GM19328 (cell line): Measurements from ENCODE around the gene RELN.

ENCODE experiments used
- ATAC-seq: cut with Tn5 transposase; IDR thresholded peaks from one replicate; pipeline ENCODE4 v1.9.1; 2021; ENCODE audit warnings: mild to moderate bottlenecking, moderate library complexity; ENCODE audit not compliant: unreplicated experiment

Gene RELN

DNA sequence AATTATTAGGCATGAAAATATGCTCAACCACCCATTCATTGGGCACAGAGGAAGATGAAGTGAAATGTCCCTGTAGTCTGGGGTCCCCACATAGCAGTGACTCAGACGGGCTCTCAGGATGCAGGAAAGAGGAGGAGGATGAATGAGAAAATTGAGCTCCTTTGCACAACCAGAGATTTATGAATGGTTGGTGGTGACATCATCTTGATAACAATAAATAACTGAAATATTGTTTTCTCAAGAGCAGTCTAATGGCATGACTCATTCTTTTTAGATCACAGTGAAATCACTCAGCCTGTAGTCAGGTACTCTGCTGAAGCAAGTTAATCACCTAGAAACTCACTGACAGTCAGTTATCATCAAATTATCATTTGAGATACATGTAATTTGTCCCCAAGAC, 254.1 kb downstream of the RELN start:
- ATAC-seq = no peak

DNA sequence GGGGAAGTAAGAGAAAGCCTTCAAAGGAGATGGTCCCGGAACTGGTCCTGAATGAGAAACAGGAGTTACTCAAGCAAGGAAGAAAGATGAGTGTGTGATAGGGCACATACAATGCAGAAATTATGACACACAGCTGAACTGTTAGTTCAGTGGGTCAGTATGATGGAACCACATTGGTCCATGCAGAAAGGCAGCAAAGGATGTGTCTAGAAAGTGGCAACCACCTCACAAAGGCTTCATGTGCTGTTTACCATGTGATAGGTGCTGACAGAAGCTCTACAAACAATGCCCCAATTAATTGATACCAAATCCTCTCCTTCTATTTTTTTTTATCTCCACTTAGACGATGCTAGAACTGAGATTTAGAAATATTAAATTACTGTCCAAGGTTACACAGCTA, 258.3 kb downstream of the RELN start:
- no peak for ATAC-seq

DNA sequence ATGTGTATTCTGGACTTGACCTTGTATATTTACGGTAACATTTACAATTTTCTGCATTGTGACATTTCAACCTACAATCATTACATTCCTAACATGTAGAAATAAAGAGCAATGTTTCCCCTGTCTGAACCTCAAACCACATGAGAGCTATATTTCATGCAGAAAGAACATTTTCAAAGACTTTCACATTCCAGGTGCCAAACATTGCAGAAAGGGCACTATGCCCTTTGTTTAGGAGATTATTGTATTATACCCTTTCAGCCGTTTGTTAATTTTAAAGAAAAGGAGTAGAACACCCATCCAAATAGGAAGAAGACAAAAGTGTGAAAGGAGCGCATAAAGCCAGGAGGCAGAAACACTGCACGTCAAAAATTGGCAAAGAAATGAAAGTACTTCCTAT, 260.4 kb downstream of the RELN start:
- no peak for ATAC-seq

DNA sequence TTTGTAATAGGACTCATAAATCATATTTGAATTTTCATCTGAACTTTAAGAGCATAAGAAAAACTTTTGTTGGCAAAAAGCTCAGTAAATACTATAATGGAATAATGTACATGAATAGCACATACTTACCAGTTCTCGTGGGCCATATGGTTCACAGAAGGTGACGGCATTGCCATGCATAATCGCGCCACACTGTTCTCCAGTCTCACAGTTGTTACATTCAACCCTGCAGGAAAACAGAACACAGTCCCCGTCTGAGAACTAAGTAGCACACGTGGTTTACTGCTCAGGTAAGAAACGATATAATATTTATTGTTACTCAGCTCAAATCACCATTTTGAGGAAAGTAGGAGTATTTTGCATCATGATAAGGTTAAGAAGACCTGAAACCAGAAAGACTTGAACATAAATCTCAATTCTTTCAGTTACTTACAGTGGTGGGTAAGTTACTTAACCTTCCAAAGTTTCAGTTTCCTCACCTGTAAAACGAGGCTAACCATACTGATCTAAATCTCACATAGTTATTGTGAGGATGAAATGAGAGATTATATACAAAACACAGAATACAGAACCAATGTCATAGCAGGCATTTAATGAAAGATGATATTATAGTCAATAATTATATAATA, 261.4 kb downstream of the RELN start:
- no peak for ATAC-seq

DNA sequence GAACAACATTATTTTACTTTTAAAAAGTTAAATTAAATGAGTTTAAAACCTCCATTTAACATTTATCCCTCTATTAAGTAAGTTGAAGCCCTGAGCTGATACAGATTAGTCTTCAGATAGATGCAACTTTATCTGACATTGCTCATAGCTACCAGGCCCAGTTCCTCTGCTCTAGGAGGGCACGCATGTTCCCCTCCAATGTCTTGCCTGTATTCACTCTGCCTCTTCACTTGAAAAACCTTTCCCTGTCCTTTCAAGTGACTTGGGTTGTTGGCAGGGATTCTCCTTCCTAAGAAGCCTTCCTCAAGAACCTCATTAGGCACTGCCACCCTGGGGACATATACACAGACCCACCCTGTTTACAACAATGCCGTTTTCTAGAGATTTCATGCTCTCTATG, 270.4 kb downstream of the RELN start:
- ATAC-seq = no peak

DNA sequence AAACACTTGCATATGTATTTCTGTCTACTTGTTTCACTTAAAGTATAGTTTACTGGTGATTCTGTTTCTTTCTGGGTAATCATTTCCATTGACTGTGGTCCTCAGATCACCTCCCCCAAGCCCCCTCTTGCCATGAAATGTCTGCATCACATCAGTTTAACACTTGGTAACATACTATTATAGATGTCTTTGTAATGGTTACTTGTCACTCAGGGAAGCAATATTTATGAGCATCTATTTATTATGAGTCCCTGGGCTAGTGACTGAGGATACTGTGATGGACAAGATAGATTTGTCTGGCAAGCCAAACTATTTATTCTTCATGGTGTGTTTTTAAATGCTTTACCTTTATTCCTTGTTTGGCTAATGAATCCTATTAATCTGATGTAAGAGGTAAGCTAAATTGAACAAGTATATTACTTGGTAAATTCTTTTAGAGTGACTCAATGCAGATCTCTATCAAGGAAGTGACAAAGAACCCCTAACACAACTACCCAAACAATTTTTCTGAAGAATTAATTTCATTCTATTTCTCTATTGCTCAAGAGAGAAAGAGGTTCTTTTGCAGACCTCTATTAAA, 270.9 kb downstream of the RELN start:
- ATAC-seq = no peak

DNA sequence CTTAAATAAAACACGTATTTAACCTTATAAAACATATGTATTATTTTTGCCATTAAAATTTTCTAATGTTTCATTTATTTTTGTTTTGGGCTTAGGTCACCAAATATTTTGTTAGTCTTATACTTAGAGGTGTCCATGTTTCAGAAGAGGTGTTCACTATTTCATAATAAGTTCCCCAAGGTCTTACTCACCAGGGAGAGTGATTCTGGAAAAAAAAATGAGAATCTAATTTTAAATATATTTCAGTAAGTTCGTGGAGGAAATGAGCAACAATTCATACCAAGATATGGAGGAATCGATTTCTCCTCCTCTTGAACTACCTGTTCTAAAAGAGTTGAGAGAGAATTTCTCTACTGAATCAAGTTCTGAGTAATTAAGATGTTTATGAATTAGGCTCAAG, 271.9 kb downstream of the RELN start:
- ATAC-seq = no peak

DNA sequence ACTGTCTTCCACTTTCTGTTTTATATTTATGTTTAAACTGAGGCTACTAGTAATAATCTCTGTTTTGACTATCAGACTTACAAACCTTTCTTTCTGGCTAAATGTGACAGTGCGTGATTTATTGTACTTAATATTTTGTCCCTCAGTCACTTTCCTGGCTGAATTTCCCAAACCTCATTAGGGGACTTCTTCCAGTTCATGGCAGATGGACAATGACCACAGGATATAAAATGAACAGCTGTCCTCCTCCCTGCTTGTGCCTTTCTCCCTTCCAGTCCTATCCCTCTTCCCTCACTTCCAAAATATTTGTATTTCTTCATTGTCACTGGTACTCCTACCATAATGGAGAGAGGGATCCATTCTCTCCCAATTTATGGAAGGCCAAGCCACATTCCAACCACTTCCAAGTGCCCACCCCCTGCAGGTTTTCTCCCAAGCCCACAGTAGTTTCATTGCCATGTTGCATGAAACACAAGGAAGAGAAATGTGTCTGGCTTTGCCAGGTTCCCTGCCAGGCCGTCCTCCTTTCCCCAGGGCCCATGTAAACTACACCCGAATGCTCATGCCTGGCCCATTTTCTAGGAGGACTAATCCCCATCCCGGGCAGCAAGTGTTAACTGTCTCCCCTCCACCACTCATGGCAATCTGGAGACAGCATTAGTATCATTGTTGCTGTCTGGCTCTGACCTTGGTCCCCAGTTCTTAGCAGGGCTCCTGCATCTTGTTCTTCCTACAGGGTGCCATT, 273.9 kb downstream of the RELN start:
- ATAC-seq = no peak

DNA sequence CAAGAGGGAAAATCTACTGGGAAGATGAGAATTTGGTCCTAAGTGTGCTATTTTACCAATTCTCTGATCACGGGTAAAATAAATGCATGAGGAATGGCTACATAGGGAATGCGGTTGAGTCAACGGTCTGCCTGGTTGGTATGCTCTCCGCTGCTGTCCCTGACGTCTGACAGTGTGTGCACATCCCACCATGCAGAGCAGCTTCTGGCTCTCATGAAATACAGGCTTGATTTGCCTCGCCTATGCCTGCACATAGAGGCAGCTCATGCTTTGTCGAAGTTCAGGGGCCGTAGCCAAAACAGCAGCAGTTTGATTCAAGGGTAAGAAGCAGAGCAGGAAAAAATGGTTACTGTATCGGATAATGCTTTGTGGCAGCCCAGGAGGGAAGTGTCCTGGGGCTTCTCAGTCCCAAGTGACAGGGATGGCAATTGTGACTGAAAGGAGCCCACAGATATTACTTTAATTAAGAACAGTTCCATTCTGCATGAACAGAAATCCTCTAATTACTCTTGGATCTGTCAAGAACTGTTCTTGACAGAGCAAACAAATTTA, 275.0 kb downstream of the RELN start:
- no peak for ATAC-seq

DNA sequence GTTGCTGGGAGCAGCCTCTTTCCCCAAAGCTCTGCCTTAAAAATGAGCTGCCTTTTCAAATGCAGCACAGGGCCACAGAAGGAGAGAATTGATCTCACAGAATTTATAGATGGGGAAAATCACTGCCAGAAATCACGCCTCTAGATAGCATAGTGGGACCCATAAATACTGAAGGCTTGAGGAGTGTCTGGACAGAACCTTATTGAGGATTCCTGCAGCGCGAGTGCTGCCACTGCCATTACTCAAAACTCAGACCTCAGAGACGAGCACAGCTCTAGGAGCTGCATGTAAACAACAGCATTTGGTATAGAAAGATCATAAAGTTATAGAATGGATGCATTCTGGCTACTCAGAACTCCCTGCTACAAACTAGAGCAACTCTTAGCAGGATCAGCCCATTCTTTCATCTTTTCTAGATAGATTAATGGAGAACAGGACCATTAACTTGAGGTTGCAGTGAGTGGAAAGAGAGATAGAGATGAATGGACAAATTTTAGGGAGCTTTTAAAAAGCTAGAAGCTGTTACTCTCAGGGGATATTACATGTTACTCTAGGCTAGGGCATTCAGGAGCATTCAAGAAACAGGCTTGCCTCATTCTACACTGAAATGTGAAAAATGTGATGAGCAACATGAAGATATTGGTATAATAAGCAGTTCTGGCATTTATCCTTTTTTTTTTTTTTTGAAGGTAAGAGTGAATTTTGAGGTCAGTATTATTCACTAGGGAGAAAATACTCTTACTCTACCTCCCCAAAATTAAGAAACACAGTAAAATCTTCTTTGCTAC, 276.3 kb downstream of the RELN start:
- ATAC-seq = no peak

DNA sequence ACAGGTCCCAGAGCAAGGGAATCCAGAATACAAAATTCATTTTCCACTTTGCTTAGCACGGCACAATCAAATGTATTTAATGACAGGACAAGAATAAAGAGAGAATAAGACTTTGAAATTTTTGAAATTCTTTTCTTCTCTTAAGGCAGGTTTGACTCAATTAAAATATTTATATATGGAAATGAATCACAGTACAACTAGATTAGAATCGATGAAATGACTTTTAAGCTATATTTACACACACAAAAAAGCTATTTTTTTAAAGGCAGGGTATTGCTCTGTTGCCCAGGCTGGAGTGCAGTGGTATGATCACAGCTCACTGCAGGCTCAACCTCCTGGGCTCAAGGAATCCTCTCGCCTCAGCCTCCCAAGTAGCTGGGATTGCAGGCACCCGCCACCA, 278.0 kb downstream of the RELN start:
- no peak for ATAC-seq

DNA sequence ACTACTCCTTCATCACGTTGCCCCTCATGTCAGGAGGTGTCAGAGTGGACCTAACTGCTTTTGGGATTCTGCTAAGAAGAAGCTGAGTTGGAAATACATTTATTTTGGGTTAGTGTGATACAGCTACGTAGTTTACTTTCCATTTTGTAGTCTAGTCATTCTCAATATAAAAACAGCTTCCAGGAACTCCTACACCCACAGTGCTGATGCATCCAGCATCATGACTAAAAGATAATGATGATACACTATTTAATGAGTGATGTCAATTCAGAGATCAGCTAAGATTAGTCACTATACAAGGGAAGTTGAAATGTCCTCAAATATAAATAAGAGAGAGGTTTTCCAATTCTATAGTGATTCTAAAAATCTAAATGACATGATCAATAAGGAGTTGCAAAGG, 279.2 kb downstream of the RELN start:
- no peak for ATAC-seq

DNA sequence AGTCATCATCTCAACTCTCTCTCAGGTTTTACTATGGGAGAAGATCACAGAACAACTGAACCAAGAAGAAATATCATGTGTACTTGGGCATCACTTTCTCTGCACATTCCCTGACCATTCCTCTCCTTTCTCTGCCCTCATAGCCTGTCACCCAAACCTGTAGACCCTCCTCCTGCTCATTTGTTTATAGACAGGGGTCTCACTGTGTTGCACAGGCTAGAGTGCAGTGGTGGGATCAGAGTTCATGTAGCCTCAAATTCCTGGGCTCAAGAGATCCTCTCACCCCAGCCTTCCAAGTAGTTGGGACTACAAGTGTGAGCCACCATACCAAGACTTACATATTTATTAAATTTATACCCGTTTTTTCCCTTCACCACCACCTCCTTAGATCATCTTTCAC, 282.7 kb downstream of the RELN start:
- no peak for ATAC-seq

DNA sequence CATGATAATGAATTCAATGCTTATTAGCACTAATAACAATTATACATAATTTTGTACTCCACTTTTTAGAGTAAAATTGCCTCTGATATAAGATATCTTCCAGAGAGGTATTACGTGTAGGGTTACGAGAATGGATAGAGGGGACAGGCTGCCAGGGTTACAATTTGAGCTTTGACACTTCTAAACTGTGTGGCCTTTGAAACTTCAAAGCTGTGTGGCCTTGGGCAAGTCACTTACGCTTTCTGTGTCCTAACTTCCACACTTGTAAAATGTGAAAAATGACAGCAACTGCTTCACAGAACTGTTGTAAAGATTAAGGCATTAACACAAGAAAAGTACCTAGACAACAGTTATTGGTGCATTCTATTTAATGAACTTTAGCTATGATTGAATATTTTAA, 283.9 kb downstream of the RELN start:
- ATAC-seq = no peak

DNA sequence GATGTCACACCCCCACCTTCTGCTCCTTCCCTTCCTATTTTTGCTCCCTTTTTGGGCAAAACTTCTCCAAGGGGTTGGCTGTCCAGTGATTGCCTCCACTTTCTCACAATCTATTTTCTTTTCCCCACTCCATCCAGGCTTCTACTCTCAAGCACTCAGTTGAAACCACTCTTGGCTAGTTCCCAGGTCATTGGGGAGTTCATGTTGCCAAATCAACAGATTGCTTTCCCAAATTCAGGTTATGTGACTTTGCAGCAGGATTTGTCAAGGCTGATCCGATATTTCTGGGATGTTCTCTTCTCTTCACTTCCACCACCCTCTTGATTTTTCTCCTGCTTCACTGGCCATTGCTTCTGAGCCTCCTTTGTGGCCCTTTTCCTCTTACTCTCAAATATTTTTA, 284.8 kb downstream of the RELN start:
- ATAC-seq = no peak

DNA sequence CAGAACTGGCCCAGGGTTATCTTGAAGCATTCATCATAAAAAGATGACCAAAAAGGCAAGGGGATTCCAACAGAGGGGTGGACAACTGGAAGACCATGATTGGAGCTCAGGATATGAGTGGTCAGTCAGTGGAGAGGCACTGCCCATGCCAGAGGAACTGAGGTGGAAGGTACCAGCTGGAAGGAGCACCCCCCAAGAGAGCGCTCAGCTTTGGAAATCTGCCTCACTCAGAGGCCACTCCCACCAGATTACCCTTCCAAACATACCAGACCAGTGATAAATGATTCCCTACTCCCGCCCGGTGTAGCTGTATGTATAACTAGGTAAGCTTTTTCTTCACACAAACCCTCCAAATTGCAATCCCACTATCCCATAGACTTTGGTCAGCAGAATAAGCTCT, 286.5 kb downstream of the RELN start:
- no peak for ATAC-seq

DNA sequence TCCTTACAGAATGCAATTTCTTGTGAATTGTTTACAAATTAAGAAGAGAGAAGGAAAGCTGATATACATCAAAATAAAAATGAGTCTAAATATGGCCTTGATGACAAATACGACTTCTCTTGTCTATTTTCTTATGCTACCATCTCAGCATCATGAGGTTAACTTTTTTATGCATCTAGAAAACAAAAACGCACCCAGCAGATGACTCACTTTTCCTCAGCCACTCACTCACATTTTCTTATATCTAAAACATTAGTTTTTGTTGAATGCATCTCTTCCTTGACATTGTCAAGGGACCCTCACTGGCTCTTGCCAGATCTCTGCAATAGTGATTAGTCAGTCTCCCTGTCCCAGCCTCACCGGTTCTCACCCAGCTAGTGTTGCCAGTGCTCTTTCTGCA, 287.0 kb downstream of the RELN start:
- ATAC-seq = no peak

DNA sequence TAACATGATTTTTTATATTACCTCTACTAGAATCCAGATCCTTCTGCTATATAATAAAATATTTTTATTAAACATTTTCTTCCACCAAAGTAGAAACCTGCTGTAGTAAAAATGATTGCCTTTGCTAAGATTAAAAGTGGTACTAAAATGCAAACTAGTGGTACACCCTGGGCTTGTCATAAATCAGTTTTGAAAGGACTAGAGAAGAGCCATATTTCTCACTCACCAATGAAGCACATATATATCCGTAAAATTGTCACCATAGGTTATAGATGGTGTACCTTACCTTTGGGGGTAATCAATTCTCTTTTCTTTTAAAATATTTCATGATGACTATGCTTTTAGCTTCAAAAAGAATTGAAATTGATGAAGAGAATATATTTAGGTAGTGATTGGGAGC, 290.4 kb downstream of the RELN start:
- ATAC-seq = no peak

DNA sequence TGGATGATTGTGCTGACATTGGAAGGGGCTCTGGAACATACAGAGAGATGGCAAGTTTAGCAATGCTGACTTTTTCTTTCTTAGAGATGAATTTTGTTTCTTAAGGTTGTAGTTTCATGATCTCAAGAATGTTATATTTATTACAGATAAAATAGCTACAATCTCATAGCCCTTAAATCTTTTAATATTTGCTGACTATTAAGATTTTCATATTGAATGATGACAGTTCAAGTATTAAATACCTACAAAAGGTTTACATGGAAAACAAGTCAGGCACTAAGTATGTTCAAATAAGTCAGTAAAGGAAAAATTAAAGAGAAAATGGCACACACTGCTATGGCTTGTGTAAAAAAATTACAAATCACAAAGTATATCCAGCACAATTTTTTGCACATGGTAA, 291.4 kb downstream of the RELN start:
- no peak for ATAC-seq

DNA sequence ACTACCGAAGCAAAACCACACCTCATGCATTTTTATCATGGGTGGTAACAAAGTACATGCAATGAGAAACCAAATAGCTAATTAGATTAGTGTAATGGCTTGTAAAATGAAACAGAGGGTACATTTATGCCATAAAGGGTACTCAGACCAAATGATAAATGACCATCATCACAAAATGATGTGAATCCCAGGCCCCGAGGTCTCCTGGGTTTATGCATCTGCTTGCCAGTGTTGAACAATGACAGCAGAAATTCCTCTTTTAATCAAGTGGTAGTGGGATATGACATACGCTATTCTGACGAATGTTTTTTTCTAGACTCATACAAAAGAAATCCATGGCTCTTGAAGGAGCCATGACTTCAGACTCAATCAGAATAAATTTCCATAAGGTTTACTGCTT, 293.9 kb downstream of the RELN start:
- no peak for ATAC-seq

DNA sequence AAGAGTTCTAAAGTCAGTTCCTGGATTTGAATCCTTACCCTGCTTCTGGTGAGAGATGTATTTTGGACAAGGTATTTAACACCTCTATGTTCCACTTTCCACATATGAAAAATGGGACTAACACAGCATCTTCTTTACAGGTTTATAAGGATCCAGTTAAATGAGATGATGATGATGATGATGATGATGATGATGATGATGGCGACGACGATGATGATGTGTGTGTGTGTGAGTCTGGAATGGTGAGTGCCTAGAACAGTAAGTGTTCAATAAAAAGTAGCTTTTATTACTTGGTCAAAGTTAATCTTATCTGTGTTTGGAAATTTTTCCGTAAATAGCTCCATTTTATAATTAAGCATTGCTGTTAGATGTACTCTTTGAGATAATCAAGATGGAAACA, 295.2 kb downstream of the RELN start:
- ATAC-seq = no peak

DNA sequence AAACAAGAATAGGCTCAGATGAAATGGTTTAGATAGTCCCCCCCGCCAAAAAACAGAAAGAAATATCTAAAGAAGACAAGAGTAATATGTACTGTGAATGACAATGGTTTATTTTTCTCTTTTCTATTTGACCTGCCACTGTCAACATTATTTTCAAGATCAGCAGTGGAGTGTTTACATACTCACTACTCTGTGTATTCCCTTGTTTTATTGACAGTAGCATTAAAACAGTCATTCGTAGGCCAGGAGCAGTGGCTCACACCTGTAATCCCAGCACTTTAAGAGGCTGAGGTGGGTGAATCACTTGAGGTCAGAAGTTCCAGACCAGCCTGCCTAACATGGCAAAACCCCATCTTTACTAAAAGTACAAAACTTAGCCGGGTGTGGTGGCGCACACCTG, 298.2 kb downstream of the RELN start:
- no peak for ATAC-seq
